IPS-NIHi11 (cell line): Measurements from ENCODE around the gene KRTAP4-9.
A peak's percentile ranks its signal among the peaks of the same experiment; 100 is the strongest.
"Not testable (repeated sequence)": the region's sequence is repeated elsewhere in the genome, so short reads cannot be mapped to it uniquely, and the experiment has no call there.

Source experiments
- DNase-seq: peaks from one replicate; pipeline ENCODE4 v3.0.0; 2012; ENCODE audit warnings: mixed read lengths, low spot score

KRTAP4-9 gene

GRCh38 chr17:41098042-41098441 lies 7.1 kb upstream of the KRTAP4-9 start, which contains the start of gene KRTAP4-8:
Gene KRTAP4-8, minus strand, starts transcription at chr17:41098142. Its CDS starts 58 bp downstream, at chr17:41098084.
- no peak for DNase-seq

GRCh38 chr17:41098481-41098880 lies 6.7 kb upstream of the KRTAP4-9 start:
- DNase-seq: no peak

- not testable (repeated sequence) for DNase-seq
Measured at GRCh38 chr17:41099682-41100480, 5.3 kb upstream of the KRTAP4-9 start.

GRCh38 chr17:41101586-41102259 lies 3.5 kb upstream of the KRTAP4-9 start, which contains the start of gene KRTAP4-16:
Gene KRTAP4-16, minus strand, starts transcription at chr17:41102209. Its CDS starts 0 bp downstream, at chr17:41102209.
- peak; percentile 14 for DNase-seq

GRCh38 chr17:41103896-41104295 lies 1.3 kb upstream of the KRTAP4-9 start:
- DNase-seq: no peak

GRCh38 chr17:41104386-41105038 lies 677 bp upstream of the KRTAP4-9 start:
- DNase-seq: not testable (repeated sequence)

- DNase-seq: no peak
Measured at GRCh38 chr17:41107941-41108450, 2.8 kb downstream of the KRTAP4-9 start.

GRCh38 chr17:41108728-41109386 lies 3.7 kb downstream of the KRTAP4-9 start:
- DNase-seq: not testable (repeated sequence)

GRCh38 chr17:41111151-41111885 lies 6.1 kb downstream of the KRTAP4-9 start:
- no peak for DNase-seq

GRCh38 chr17:41116297-41116696 lies 11.1 kb downstream of the KRTAP4-9 start:
- no peak for DNase-seq

GRCh38 chr17:41117846-41118386 lies 12.7 kb downstream of the KRTAP4-9 start, which contains the start of gene KRTAP4-11:
Gene KRTAP4-11, minus strand, starts transcription at chr17:41118373. Its CDS starts 58 bp downstream, at chr17:41118315.
- not testable (repeated sequence) for DNase-seq

GRCh38 chr17:41118721-41119120 lies 13.5 kb downstream of the KRTAP4-9 start:
- DNase-seq: no peak

GRCh38 chr17:41119696-41120690 lies 14.8 kb downstream of the KRTAP4-9 start:
- not testable (repeated sequence) for DNase-seq

GRCh38 chr17:41121742-41122141 lies 16.6 kb downstream of the KRTAP4-9 start:
- DNase-seq: no peak

- DNase-seq: not testable (repeated sequence)
Measured at GRCh38 chr17:41123292-41123990, 18.3 kb downstream of the KRTAP4-9 start.

- not testable (repeated sequence) for DNase-seq
Measured at GRCh38 chr17:41123991-41124371, 18.8 kb downstream of the KRTAP4-9 start, which contains the start of gene KRTAP4-12. Gene KRTAP4-12, minus strand, starts transcription at chr17:41124182. Its CDS starts 60 bp downstream, at chr17:41124122.

GRCh38 chr17:41125064-41125463 lies 19.9 kb downstream of the KRTAP4-9 start:
- DNase-seq: no peak

GRCh38 chr17:41126412-41126811 lies 21.2 kb downstream of the KRTAP4-9 start:
- DNase-seq: no peak

- DNase-seq: no peak
Measured at GRCh38 chr17:41127371-41127770, 22.2 kb downstream of the KRTAP4-9 start.
